ENCODE measurements around the gene ZNF260.

- TF ChIP-seq, protein P1, sequence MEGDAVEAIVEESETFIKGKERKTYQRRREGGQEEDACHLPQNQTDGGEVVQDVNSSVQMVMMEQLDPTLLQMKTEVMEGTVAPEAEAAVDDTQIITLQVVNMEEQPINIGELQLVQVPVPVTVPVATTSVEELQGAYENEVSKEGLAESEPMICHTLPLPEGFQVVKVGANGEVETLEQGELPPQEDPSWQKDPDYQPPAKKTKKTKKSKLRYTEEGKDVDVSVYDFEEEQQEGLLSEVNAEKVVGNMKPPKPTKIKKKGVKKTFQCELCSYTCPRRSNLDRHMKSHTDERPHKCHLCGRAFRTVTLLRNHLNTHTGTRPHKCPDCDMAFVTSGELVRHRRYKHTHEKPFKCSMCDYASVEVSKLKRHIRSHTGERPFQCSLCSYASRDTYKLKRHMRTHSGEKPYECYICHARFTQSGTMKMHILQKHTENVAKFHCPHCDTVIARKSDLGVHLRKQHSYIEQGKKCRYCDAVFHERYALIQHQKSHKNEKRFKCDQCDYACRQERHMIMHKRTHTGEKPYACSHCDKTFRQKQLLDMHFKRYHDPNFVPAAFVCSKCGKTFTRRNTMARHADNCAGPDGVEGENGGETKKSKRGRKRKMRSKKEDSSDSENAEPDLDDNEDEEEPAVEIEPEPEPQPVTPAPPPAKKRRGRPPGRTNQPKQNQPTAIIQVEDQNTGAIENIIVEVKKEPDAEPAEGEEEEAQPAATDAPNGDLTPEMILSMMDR (IDR thresholded peaks at IDR 0.05): no peak
- TF ChIP-seq POLR2AphosphoS5 (IDR thresholded peaks at IDR 0.05): no peak
Observed at GRCh38 chr19:36488846-36489117, 39.3 kb downstream of the ZNF260 start.

All from upper lobe of left lung (tissue), 4 donors.